ENCODE data around the gene RORC.

DNA sequence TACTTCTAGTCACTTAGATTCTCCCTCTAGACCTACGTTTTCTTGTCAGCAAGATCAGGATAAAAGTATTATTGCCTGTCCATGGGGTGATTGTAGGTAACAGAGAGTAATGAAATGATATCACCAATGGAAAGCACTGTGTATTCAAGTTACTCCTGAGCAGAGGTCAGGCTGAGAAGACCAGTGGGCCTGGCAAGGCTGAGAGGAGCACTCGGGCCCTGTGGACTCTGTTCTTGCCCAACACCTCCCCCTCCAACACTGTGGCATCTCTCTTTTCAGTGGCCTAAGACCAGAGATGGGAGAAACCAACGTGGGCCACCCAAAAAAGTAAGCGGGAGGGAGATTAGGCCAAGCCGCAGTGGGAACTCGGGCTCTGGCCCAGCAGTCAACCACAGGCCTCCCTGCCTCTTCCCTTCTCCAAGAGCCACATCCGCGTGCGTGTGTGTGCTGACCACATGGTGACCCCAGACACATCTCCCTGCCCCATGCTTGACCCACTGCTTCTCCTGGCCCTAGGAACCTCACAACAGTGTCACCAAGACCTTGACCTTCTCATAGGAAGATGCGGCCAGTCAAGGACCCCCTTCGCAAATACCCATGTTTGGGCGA lies 12.3 kb downstream of the RORC start:
- TF ChIP-seq POLR2A (IDR thresholded peaks at IDR 0.05) (no peak), EP300 (IDR thresholded peaks at IDR 0.05) (no peak)
